GM21786 (cell line): Measurements from ENCODE around the gene IL6ST.

Experiments used
- ATAC-seq: cut with Tn5 transposase; IDR thresholded peaks from one replicate; pipeline ENCODE4 v1.9.1; 2021; ENCODE audit not compliant: unreplicated experiment

IL6ST gene

GRCh38 chr5:55923177-55923771 is 71.5 kb downstream of the IL6ST start:
- ATAC-seq, result no peak

GRCh38 chr5:55921617-55922016 is 73.1 kb downstream of the IL6ST start:
- no peak for ATAC-seq

GRCh38 chr5:55920784-55921183 is 74.0 kb downstream of the IL6ST start:
- no peak for ATAC-seq

GRCh38 chr5:55919625-55920024 is 75.1 kb downstream of the IL6ST start:
- ATAC-seq, result no peak

GRCh38 chr5:55918087-55919035 is 76.4 kb downstream of the IL6ST start:
- ATAC-seq, result no peak

- ATAC-seq, result no peak
Measured at GRCh38 chr5:55917402-55918086, 77.2 kb downstream of the IL6ST start.

- ATAC-seq, result no peak
Measured at GRCh38 chr5:55916986-55917385, 77.8 kb downstream of the IL6ST start.

GRCh38 chr5:55915783-55916182 is 79.0 kb downstream of the IL6ST start:
- no peak for ATAC-seq

GRCh38 chr5:55914971-55915370 is 79.8 kb downstream of the IL6ST start:
- ATAC-seq, result no peak

GRCh38 chr5:55913466-55914413 is 81.0 kb downstream of the IL6ST start:
- ATAC-seq, result peak; percentile 91

GRCh38 chr5:55911784-55912653 is 82.7 kb downstream of the IL6ST start:
- ATAC-seq, result no peak

GRCh38 chr5:55908804-55909203 is 86.0 kb downstream of the IL6ST start:
- ATAC-seq, result no peak

GRCh38 chr5:55907927-55908326 is 86.8 kb downstream of the IL6ST start:
- no peak for ATAC-seq

GRCh38 chr5:55905251-55905650 is 89.5 kb downstream of the IL6ST start:
- no peak for ATAC-seq

- ATAC-seq, result no peak
Measured at GRCh38 chr5:55904152-55904551, 90.6 kb downstream of the IL6ST start.

- peak; percentile 88 for ATAC-seq
Measured at GRCh38 chr5:55903121-55903701, 91.6 kb downstream of the IL6ST start.

GRCh38 chr5:55902696-55903095 is 92.1 kb downstream of the IL6ST start:
- ATAC-seq, result no peak

- ATAC-seq, result no peak
Measured at GRCh38 chr5:55900776-55901175, 94.0 kb downstream of the IL6ST start.

- peak; percentile 31 for ATAC-seq
Measured at GRCh38 chr5:55900068-55900467, 94.7 kb downstream of the IL6ST start.
